Activated gamma-delta T cell treated with Interleukin-2 at 50 U/mL for 16 hours (primary cell): ENCODE results near the gene AUTS2.
"Not testable (repeated sequence)": the region's sequence is repeated elsewhere in the genome, so short reads cannot be mapped to it uniquely, and the experiment has no call there.

Experiments
- DNase-seq: peaks from one replicate; pipeline ENCODE4 v3.0.0-alpha.2; 2020

AUTS2 gene

DNA sequence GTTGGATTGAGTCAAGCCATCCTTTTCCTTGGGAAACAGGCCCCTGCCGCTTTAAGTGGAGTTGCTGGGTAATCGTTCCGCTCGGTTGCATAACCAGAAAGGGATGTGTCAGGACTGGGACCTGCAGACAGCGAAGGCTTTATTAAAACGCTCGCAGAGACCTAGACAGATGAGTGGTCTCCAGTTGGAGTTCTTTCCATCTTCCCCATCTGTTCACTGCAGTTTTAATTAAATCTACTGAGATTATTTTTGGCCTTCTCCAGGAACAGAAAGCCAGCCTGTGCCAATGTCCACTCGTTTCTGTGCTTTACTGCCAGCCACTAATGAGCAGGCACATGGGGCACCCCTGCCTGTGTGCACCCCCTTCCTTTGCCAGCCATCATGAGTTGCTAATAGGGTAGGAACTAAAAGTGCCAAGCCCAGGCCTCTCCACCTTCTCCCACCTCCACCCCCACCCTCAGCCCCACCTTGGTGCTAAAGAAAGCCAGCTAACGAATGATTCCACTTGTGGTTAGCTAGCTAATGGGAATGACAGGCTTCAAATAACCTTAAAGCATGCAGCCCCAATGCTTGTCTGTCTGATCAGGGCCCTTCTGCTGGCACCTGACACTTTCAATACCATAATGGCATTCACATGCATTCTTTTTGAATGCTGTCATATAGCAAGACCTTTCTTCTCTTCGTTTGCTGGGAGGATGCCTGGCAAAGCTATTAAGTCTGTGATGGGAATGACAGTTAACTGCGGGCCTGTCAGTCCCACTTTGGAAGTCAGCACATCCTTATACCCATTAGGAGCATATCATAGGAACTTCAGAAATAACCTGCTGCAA lies 976.9 kb downstream of the AUTS2 start:
- no peak for DNase-seq

DNA sequence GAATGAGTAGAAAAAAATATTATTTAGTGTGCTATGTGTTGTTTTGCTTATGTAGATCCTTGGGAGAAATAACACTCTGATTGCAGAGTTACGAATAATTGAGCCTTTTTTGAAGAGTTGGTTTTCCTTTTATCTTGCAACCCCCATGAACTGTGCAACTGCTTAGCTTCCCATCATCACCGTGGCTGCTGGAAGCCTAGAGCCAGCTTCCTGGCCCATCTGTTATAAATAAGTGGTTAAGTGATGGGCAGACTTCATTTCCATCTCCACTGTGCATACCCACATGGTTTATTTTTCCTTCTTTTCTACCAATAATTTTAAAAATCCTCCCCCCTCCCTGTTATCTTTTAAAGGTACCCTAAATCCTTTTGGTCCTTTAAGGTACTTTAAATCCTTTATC lies 978.8 kb downstream of the AUTS2 start:
- no peak for DNase-seq

DNA sequence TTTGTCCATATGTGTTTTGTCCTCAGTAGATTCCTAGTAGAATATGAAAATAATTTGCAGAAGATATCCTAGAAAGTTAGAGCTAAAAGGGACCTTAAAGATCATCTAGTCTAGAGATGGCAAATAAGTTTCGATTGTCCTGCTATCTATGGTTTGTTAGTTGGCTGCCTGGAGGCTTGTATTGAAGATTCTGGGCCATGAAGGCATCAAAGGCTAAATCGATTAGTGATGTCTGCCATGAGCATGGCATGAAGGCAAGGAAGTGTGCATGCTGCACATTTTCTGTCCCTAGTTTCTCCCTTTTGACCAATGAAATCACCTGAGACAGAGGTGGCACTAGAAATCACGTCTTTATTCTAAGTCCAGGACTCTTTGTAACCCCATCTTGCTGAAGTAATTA lies 979.9 kb downstream of the AUTS2 start:
- DNase-seq: no peak

DNA sequence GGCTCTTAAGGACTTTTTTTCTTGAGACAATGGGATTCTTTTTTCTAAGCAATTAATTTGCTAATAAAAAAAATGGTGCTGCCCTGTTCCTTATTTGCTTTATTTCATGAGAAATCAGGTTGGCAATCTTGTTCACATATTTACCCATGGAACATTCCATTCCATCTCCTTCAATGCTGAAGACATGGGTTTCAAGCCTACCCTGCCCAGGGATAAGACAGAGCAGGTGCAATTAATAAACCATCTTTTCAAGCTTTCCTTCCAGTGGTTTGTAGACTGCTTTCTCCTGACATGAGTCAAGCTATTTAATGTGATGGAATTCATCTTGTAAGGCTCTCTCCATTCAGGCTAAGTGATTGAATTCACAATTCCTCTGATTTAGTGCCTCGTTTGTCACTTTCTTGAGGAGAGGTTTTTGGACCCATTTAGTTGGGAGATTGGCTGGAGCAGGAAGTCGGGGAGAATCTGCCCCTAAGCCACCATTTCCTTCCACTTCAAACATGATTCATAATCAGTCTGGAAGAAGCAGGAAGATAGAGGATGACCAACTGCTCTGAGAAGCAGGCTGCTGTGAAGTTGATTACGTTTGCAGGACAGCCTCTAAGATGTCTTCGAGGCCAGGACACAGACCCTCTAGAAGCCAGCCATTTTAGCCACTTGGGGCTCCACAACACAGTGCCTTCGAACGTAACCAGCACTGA lies 981.3 kb downstream of the AUTS2 start:
- DNase-seq: no peak

DNA sequence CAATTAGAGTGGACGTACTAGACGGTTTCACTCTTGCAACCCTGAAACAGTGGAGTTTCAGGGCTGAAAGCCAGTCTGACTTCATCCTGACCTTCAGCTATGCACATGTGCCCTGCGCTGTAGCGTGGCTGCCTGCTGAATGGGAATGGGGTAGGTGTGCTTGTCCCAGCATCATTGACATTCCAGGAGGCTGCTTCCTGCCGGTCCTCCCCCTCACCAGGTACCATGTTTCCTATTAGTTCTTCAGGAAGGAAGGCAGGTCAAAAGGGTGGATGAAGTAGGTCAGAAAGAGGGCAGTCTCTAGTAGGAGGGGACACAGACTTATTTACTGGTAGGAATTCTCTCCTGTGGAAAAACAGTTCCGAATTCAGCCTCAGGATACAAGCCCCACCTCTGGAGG lies 981.9 kb downstream of the AUTS2 start:
- no peak for DNase-seq

DNA sequence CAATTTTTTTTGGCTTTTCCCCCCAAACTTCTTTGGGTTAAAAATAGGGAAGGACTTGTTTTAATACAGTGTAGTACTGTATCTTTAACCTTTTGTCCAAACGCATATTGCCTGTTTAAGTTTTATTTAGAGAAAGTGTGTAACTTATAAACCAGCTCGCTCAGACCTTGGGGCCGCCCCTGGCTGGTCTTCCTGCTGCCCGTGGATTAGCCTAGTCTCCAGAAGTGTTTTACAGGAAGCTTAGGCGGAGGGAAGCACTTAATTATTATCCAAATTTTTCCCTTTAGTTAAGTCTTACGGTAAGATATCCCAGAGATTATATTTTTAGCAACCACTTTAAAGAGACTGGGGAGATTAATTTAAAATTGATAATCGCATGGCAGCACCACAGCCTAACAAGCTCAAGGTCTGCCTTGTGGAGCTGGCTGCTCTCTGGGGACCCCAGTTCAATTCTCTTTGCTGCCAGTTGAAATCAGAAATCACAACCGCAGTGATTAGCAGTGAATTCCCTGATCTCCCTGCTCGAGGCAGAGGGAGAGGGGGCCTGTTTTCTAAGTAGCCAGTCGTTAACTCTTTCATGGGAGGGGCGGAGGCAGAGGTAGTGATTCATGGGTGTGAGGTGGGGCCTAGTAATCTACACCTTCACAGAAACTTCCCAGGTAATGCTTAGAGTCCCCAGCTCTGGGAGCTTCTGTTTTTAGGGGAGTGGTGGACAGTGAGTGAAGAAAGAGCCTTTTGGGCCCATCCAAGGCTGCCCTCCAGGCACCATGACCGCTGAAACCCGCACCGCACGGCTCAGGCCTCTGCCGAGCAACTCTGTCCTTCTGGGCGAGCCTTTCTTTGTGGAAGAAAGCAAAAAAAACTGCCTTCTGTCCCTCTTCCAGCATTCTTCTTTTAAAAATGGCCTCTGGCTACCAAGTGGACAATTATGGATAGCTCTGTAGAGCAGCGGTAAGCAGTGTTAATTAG lies 984.9 kb downstream of the AUTS2 start:
- no peak for DNase-seq

DNA sequence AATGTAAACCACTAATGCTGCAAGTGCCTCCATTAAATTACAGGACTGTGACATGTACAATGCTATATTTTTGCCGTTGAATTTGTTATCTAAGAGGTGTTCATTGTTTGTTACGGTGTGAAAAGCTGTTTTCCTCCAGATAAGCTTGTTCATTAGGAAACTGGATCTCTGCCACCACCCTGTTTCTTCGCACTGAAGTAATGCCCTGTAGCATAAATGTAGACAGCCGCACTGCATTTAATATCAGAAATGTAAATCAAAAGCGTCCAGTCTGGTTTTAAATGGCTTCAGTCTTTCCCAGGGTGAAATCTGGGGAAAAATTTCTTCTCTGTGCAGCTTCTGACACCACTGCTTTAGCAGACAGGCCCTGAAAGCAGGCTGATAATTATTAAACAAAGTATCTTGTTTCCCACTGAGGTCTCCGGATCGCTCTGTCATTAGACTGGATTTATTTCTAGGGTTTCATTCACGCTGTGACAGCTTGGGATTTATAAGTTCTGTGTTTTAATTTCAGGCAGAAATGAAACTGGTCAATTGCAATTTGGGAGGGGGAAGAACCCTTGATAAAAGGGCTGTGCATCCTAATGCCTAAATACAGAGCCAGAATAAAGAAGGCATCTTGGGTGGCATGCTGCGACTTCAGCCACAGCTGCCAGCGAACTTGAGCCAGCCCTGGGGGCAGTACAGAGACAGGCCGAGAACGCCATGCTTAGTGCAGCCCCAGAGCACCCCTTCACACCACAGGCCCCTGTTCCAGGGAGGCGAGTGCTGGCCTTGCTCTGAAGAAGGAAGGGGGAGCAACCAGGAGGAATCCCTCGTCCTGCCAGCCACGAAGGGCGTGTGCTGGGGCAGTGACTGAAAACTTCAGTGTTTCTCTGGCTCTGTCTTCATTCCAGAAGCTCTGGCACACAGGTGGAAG lies 985.9 kb downstream of the AUTS2 start:
- DNase-seq: no peak

DNA sequence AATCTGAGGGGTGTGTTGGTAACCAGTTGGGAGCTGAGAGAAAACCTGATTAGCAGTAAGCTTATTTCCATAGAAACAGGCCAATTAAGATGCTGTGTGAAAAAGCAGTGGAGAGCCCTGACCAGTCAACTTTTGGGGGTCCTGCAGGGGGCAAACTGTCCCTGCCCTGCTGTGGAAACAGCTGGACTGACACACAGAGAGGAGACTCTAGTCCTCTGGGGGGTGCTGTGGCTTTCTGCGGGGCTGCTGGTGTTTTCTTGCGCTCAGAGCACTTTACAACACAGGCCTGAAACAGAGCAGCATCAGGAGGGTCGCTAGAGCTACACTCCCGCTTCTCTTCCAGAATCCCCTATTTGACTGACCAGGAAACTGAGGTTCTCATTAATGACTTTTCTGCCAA lies 986.8 kb downstream of the AUTS2 start:
- peak; percentile 7 for DNase-seq

DNA sequence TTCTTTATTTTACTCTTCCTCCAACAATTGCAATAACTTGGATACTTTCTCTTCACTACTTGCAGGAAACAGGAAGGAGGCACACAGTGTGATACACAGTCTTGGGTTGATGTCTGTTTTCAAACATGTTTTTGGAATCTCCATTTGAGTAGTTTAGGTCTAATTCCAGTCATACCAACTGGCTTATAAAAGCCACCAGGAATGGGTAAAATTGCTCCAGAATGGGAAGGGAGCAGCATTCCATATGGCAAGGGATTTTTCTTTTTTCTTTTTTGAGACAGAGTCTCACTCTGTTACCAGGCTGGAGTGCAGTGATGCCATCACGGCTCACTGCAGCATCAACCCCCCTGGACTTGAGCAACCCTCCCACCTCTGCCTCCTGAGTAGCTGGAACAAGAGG lies 988.5 kb downstream of the AUTS2 start:
- DNase-seq: no peak

DNA sequence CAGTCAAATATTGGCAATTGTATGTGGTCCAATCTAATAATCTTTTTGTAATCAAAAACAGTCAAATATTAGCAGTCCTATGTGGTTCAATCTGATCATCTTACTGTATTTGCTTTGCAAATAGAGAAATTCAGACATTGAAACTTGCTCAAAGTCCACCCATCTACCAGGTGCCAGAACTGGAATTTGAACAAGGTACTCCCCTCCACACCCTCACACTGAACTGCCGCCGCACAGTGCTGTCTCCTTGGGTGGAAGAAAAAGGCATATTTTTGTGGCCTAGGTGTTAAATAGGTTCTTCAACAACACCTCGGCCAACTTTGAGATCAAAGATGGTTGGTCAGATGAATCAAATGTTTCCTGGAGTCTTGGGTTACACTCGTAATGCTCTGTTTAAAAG lies 989.5 kb downstream of the AUTS2 start:
- peak; percentile 12 for DNase-seq

DNA sequence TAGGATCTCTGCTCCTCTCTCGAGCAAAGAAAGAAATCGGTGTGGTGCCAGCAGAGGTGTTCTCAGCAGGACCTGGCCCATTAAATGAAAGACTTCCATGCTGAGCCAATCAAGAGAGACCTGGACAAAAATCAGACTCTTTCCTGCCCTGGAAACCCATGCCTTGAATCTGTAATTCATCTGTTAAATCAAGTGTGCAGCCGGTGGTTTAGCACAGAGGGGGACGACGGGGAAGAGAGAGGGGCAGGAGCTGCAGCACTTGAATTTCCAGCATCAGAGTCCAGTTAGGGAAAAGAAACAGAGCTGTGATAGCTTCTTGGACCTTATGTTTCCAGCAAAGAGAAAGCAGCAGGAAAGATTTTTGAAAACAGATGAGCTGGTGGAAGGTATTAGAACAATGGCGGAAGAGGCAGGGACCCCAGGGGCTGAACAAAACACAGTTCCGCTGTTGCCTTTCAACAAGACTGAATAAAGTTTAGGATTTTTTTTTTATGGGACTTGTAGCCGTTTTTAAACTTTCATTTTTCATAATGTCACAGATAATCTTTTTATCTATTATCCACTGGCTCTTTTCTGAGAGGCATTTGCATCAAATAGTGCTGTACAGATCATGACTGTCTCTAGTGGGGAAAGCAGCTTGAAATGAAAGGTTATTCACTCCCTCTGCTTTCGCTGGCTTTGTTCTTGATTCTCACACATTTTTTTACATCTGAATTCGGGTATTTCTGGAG lies 990.1 kb downstream of the AUTS2 start:
- no peak for DNase-seq

DNA sequence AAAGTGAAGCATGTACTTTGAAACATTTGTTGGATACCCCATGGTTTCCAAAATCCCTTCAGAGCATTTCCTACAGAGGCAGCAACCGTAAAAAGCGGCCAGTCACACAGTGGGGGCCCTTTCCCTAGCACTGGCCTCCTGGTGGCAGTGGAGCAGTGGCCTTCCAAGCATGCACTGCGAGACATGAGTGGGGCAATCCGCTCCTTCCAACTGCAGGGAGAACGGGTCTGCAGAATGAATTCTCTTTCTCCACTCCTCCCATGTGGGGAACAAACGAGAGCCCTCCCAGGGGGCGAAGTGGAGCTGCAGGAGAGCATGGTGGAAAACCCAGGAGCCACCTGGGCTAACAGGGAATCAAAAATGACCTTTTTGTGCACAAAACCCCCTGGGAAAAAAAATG lies 990.7 kb downstream of the AUTS2 start:
- no peak for DNase-seq

DNA sequence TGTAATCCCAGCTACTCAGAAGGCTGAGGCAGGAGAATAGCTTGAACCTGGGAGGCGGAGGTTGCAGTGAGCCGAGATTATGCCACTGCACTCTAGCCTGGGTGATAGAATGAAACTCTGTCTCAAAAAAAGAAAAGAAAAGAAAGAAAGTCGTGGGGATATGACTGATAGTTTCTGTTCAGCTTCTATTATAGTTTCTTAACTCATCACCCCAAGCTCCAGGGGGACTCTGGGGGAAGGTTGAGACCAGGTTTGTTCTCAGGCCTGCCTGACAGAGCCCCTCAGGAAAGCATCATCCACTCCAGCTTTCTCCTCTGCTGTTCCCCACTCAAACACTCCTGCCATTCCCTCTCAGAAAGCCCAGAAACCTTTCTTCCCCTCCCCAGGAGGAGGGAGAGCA lies 991.3 kb downstream of the AUTS2 start:
- DNase-seq: no peak

DNA sequence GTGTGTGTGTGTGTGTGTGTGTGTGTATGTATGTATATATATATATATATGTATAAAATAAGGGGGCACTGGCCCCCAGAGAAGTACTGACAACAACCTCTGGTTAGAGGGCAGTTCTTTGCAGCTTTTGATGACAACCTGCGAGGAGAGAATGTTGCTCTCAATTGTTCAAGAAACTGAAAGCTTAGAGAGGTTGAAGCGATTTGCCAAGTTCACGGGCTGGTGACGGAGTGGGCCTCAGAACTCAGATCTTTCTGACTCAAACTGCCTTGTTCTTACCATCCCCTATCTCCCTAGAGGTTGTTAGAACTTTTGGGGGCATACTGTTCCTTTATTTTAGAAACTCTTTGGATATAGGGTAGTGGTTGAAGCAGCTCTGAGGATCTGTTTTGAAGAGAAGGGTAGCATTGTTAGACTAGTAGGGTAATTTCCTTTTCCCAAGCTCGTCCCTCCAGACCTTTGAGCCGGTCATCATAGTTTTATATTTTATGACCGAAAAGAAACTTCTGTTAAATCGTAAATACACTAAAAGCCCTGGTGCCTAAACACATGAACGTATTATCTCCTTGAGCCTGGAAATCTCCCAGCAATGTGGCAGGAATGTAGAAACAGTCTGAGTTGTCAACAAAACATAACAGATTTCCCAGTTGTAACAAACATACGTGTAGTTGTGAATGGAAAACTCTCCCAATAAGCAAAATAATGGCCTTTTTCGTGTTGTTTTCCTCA lies 992.0 kb downstream of the AUTS2 start:
- no peak for DNase-seq

DNA sequence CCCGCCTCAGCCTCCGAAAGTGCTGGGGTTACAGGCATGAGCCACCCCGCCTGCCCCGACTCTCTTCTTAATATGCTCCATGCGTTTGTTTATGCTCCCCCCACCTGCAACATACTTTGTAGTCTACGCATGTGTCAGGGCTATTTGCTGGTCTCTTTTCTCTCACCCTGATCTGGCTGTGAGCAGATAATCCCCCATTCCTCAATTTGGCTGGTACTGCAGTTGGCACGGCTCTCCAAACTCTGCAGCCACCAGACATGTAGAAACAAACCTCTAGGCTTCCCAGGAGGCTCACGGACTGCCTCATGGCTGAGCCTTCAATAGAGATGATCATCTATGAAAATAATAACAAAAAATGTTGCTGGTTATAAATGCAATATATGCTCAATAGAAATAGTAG lies 993.4 kb downstream of the AUTS2 start:
- DNase-seq: no peak

DNA sequence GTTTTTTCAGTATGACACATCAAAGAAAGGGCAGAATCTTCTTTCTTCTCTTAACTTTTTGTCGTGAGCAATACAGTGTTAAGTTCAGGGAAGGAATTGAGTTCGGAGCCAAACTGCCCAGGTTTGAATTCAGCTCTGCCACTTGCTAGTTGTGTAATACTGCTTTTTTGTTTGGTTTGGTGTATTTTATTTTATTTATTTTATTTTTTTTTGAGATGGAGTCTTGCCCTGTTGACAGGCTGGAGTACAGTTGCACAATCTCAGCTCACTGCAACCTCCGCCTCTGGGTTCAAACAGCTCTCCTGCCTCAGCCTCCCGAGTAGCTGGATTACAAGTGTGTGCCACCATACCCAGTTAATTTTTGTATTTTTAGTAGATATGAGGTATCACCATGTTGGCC lies 993.9 kb downstream of the AUTS2 start:
- no peak for DNase-seq

DNA sequence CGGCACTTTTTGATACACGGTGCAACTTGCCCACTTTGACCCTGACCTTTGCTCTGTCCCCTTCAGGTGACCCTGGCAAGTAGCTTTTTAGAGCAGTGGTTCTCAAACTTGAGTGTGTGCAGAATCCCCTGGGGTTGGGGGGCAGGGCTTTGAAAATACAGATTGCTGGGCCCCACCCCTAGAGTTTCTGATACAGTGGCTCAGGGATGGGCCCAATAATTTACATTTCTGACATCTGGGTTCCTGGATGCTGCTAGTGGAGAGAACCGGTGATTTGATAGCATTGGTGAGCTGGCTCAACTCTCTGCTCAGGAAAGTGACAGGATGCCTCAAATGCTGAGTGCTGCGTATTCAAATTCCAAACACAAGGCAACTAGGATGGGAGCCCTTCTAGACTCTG lies 995.9 kb downstream of the AUTS2 start:
- no peak for DNase-seq

DNA sequence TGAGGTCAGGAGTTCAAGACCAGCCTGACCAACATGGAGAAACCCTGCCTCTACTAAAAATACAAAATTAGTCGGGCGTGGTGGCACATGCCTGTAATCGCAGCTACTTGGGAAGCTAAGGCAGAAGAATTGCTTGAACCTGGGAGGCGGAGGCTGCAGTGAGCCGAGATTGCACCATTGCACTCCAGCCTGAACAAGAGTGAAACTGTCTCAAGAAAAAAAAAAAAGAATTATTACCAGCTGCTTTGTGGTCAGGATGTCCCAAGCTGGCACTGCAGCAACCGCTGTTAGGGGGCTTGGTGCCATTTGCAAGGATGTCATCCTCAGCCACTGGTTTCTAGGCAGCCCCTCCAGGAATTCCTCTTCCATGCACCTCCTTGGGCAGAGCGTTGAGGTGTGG lies 996.6 kb downstream of the AUTS2 start:
- DNase-seq: not testable (repeated sequence)

DNA sequence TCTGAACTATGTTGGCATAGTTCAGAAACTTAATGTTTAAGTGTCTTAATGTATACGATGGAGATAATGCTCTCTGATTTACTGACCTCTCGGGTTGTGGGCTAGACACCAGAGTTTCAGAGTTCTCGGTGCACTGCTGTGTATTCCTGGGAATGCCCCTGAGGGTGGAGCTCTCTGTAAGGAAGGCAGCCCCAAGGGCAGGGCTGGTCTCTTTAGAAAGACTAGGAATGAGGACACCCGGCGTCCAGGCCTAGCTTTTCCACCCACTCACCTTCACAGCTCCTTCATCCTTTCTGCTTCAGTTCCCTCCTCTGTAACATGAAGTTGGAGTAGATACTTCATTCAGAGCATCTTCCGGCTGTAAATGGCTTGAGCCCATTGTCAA lies 997.1 kb downstream of the AUTS2 start:
- no peak for DNase-seq

DNA sequence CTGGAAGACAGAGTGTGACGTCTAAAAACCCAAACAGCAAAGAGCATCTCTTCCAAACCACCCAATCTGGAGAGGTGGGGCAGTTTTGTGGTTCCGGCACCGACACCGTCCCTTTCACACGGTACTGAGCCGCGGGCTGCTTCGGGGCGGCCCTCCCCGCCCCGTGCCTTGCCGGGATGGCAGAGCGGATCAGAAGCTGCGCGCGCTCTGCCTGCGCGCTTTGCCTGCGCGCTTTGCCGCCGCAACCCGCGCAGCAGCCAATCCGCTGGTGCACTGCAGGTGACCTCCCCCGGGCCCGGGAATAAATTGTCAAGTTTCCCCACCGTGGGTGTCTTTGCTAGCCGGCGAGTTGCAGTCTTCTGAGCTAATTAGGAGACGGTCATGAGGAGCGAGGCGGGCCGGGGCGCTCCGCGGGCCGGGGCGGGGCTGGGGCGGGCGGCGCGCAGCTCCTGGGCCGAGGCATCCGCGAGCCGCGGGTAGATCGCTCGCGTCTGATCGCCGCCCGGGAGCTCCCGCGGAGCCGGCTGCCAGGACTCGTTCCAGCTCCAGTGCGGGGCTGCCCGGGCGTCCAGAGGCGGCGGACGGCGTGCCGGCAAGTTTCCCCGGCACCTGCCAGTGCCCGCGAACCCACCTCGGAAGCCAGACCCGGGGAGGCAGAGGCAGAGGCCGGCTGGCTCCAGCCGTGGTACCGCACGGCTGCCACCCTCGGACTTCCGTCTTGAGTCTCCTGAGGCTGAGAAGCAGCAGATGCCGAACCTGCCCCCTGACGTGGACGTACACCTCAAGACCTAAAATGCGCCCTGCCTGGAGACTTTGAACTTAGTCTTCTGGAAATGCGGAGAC lies 997.7 kb downstream of the AUTS2 start:
- no peak for DNase-seq
